GM21447 (cell line): ENCODE results near the gene IL22RA1.

Experiments used
- ATAC-seq: cut with Tn5 transposase; IDR thresholded peaks from one replicate; pipeline ENCODE4 v1.9.1; 2021; ENCODE audit not compliant: unreplicated experiment

The IL22RA1 gene

GRCh38 chr1:24167008-24167407, 24.1 kb upstream of the IL22RA1 start:
- no peak for ATAC-seq

DNA sequence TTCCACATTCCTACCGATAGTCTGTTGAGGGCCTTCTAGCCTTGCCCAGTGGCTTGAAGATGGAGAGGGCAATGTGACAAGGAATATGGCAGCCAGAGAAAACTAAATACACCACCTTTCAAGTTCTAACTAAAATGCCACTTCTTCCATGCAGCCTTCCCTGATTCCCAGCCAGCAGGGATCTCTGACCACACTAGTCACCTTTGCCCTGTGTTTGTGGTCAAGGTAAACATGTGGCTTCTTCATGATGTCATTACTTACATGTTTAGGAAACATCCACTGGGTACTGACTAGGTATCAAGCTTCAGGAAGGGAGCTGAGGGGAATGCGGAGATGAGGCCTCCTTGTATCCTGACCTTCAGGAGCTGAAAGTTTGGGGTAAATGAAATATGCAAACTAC, 22.6 kb upstream of the IL22RA1 start:
- ATAC-seq: no peak

DNA sequence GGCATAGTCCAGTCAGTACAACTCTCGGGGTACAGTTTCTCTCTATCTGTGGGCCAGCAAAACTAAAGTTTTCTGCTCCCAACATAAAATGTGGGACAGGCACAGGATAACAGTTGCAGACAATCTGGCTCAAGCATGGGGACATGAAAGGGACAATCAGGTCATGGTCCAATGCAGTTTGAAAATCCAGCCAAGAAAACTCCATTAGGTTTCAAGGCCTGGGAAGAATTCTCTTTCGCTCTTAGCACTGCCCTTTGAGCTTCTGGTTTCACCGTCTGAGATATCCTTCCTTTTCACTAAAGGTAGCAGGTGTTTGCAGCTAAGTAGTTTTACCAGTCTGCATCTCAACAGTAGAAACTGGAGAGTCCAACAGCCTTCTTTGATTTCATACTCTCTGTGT, 21.1 kb upstream of the IL22RA1 start:
- no peak for ATAC-seq

GRCh38 chr1:24162201-24162600, 19.3 kb upstream of the IL22RA1 start:
- ATAC-seq: no peak

- ATAC-seq: no peak
Observed at GRCh38 chr1:24161270-24161669, 18.3 kb upstream of the IL22RA1 start.

GRCh38 chr1:24159366-24159765, 16.4 kb upstream of the IL22RA1 start:
- no peak for ATAC-seq

GRCh38 chr1:24157918-24158481, 15.1 kb upstream of the IL22RA1 start:
- no peak for ATAC-seq

GRCh38 chr1:24156542-24157260, 13.8 kb upstream of the IL22RA1 start:
- no peak for ATAC-seq

DNA sequence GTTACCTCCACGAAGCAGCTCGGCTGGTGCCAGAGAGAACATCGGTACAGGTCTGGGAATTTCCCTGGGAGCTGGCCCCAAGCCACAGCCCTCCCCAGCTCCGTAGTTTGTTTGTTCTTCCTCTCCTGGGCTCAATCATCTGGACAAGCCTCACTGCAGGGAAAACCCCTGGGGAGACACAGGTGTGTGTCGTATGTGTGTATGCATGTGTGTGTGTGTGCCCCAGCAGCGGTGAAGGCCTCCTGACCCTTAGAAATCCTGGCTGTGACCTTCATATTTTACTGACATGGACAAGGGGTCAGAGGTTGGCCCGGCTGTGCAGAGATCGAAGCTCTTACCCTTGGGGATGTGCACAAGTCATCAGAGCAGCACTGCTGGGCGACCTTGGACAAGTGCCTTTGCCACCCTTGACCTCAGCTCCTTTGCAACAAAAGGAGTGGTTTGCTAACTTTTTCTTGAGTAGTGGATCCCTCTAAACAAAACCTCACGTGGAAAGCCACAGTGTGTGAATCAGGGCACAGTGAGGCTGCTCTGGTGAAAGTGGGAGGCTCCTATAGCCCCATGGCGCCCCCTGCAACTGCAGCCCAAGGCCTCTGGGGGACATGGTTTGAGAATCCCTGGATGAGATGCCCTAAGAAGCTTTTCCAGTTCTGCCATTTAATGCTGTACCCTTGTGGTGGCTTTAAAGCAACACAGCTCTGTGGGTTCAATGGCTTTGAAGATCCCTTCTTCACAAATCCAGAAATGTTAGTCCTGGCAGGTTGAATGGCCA, 12.3 kb upstream of the IL22RA1 start:
- no peak for ATAC-seq

GRCh38 chr1:24154215-24154614, 11.3 kb upstream of the IL22RA1 start:
- no peak for ATAC-seq

DNA sequence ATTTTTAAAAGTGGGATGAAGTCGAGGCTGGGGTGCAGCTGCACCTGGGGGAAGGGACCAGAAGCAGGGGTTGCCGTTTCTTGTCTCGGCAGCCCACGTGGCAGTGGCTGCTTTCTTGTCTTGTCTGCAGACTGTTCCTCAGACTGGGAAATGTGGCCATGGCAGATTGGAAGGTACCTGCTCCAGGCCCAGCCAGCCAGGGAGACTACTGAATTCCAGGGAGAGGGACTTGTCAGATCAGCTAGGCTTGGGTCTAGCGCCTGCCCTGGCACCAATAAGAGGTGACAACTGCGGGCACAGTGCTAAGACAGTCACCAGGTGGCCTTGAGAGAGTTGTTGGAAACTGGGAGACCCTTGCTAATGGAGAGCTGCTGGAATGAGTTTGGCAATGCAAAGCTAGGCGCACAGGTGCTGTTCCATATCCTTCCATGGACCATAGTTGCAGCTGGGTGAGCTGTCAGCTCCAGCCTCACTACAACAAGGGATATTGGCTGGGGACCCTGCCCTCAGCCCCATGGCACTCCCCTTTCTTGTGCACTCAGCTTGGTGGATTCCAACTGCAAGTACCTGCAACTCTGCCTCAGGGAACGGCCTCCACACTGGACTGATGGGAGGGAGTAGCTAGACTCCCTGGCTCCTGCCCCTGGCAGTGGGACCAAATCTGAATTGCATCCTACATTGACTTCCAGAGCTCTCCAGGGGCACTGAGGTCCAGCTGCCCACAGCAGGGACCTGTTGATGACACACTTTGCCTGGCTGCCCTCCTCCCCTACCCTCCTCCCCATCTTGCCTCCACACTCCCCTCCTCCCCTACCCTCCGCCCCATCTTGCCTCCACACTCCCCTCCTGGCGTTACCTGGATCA, 9.9 kb upstream of the IL22RA1 start:
- no peak for ATAC-seq

DNA sequence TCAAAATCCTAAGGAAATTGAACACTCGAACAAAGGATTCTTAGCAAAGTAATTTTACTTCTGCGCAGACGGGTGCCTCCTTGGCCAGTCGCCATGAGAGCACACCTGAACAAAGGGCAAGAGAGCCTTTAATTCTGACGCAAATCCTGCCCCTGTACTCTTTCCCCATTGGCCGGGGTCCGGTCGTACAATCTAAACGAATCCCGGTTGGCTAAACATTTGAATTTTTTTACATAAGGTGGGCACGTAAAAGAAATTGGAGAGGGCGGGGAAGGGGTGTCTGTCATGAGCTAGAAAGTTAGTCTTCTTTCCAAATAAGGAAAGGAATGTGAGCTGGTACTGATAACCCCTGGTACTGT, 8.2 kb upstream of the IL22RA1 start:
- ATAC-seq: no peak

GRCh38 chr1:24150234-24151174, 7.6 kb upstream of the IL22RA1 start:
- no peak for ATAC-seq

DNA sequence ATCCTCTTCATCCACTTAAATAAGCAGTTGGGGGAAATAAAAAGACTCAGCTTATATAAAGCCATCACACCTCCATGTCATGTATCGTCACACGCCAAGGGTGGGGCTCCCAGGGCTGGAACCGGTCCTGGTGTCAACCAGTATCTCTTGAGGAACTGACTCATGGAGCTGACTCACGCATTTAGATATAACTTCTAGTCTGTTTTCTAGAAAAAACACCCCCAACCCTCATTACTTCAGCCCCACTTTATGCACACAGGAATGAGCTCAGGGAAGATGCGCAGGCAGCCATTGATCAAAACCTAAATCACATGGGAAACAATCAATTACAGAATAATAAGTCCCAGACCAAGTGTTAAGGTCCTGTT, 6.9 kb upstream of the IL22RA1 start:
- ATAC-seq: no peak

DNA sequence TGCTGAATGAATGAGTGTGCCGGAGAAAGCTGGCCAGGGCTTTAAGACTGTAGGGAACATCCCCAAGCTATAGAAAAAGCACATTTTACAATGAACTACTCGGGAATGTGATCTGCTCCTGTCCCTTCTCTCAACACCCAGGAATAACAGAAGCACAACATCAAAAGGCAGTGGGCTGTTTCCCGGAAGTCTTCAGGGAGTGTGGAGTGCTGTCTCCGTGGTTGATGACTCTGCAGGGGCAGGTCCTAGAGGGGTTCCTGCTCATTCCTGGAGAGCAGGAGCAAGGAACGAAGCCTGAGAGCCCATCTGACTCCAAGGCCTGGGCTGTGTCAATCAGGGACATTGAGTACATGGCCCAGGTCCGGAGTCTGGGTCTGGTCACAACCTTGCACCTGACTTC, 4.9 kb upstream of the IL22RA1 start:
- no peak for ATAC-seq

GRCh38 chr1:24147194-24147593, 4.3 kb upstream of the IL22RA1 start:
- ATAC-seq: no peak

GRCh38 chr1:24141311-24141997, 1.5 kb downstream of the IL22RA1 start:
- no peak for ATAC-seq

DNA sequence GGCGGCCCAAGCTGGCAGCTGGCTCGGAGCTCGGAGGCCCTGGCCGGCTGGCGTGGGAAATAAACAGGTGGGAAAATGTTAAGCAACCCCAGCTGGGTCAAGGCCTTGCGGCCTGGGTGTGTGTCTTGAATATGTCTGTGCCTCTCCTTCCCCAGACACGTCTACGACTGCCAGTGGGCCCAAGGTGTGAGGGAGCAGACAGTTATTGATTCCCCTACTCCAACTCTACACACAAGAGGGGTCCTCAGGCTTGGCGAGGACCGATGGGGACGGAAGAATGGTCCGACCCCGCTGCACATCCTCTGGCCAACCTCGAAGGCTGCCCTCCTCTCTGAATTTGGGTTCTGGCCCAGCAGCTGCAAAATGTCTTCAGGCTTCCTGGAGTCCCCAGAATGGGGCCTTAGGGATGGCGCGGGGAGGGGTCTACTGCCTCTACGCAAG, 2.2 kb downstream of the IL22RA1 start:
- no peak for ATAC-seq

GRCh38 chr1:24139841-24140425, 3.0 kb downstream of the IL22RA1 start:
- ATAC-seq: no peak

GRCh38 chr1:24139222-24139489, 3.8 kb downstream of the IL22RA1 start:
- no peak for ATAC-seq
